ENCODE data around the gene TMIGD1.

Gene TMIGD1, protein sequence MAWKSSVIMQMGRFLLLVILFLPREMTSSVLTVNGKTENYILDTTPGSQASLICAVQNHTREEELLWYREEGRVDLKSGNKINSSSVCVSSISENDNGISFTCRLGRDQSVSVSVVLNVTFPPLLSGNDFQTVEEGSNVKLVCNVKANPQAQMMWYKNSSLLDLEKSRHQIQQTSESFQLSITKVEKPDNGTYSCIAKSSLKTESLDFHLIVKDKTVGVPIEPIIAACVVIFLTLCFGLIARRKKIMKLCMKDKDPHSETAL

DNA sequence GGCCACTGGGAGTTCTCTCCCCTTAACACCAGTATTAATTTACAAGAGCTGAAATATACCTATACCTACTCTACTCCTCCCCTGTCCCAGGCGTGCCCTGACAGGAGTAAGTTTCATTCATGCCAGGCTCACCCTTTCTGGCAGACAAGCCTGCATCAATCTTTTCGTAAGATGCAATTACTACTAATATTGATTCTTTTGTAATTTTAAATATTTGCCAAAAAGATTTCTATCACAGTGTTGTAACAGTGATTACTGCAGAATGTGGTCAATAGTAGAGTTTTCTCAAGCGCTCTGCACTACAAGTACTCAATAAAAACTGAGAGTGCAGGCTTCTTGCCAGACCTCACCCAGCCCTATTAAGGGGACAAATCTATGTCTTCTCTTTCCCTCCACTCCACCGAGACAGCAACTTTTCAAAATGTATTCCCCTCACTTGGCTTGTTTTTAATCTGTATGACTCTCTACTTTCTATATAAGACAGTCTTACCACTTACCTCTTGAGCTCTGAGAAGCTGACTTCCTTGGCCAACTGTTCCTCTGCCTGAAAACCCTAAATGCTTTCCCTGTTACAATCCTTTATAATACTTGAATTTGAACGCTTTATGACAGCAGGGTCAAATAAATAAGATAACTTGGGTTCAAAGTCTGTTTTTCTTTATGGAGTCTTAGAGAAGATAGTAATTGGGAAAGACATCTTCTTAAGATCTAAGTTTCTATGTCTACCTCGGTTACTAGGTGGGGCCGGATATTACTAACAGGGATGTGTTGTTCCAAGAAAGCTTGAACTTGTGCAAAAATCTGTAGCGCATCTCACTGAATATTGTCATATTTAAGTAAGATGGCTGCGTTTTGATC lies at the start of gene TMIGD1:
Gene TMIGD1, minus strand, starts transcription at position 555 of the 858 bp plus-strand sequence. CDS start 1,924 bp downstream, outside the sequence.
- DNase-seq (ENCODE audit: low read depth in 3 of 3): no peak

DNA sequence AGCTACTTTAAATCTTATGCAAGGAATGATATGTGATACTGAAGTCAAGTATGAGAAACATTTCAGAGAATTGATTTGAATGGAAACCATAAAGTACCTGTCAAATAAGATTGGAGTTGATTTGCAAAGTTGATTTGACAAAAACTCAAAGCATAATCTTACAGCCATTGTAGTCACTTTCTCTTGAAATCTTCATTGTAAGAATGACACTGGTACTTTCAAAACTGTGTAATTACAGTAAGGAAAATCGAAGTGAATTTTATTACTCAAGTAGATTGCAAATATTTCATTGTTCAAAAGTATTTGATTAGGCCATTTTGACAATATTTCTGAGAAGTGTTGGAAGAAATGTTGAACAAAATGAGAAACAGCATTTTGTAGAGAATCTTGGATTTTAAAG lies 48.5 kb upstream of the TMIGD1 start:
- no peak for DNase-seq (ENCODE audit: low read depth in 3 of 3)

DNA sequence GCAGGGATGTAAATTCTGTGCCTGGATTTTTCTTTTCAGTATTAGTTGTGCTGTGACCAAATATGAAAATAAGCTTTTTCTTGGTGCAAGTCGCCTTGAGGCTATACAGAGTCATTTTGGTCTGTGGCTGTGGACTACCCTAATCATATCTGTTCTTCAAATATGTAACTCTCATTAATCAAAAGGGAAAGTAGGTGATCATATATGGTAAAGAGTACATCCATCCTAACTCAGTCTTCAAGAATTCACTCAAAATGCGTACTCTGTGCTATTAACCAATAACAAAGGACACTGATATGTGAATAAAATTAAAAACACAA lies 47.4 kb upstream of the TMIGD1 start:
- no peak for DNase-seq (ENCODE audit: low read depth in 3 of 3)

DNA sequence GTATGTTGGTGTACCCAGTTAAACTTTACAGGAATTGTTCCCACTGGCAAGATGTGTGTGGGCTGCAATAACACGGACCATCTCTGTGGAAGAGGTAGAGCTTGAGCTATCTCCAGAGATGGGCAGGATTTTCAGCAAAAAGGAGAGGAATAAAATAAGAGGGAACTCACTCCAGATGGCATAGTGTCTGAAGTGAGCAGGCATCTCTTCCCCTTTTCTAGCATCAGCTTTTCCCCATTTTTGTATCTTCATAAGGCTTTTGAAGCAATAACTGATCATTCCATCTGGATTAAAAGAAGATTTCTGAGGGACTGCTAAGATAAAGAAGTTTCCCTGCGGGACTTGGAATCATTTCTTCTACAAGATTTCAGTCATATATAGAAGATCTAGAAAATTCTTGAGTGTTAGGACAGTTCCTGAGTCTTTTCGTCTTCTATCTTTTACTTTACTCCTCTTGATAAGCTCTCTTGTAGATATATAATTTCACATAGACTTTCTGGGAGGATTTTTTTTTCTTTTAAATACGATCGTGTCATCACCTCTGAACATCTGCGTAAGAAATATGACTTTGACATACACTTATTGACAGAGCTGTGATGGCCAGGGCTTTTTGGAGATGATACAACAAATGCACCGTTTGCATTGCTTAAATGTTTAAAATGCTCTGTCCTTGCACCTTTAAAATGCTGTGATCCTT lies 46.9 kb upstream of the TMIGD1 start:
- no peak for DNase-seq (ENCODE audit: low read depth in 3 of 3)

DNA sequence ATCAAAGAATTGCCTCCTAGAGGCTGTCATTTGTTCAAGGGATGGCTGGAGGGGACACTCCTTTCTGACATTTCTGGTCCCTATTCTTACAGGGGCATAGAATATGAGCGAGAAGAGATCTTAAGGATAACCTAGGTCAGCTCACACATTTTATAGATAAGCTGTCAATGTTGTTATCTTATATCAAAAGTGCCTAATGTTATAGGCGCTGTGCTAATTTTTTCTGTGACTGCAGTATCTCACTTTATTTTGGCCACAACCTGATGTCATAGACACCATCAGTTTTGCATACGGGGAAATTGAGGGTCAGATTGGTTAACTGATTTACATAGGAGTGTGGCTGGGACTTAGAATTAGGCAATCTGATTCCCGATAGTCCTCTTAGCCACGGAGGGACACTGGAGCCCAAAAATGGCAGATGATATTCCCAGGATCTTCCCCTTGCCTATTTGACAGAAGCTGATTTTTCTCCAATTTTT lies 46.1 kb upstream of the TMIGD1 start:
- no peak for DNase-seq (ENCODE audit: low read depth in 3 of 3)

DNA sequence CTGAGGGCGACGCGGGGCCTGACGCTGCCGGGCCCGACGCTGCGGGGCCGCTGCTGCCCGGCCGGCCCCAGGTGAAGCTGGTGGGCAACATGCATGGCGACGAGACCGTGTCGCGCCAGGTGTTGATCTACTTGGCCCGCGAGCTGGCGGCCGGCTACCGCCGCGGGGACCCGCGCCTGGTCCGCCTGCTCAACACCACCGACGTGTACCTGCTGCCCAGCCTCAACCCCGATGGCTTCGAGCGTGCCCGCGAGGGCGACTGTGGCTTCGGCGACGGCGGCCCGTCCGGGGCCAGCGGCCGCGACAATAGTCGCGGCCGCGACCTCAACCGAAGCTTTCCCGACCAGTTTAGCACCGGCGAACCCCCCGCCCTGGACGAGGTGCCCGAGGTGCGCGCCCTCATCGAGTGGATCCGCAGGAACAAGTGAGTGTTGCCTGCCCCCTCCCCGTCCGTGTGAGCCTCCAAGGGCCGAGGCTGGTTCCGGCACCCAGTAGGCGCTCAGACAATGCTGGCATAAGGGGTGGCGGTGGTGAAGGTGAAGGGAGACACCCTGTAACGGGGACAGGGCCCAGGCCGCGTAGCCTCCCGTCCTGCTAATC lies 45.5 kb upstream of the TMIGD1 start:
- peak in 1 of 3 donors; percentile 23 for DNase-seq (ENCODE audit: low read depth in 3 of 3)

DNA sequence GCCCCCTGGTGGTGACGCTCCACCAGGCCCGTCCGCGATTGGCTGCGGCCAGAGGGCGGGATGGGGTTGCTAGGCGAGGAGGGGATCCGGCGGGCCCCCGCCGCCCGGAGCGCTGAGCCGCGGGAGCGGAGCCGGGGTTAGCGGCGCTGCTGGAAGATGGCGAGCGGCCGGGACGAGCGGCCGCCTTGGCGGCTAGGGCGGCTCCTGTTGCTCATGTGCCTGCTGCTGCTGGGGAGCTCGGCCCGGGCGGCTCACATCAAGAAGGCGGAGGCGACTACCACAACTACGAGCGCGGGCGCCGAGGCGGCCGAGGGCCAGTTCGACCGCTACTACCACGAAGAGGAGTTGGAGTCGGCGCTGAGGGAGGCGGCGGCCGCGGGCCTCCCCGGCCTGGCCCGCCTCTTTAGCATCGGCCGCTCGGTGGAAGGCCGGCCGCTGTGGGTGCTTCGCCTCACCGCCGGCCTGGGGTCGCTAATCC lies 45.0 kb upstream of the TMIGD1 start, which contains the start of gene CPD:
Gene CPD, plus strand, starts transcription at position 103 of the 478 bp plus-strand sequence. Its CDS starts 54 bp downstream, at position 157.
- peak; percentile 93 to 98 (median 97) for DNase-seq (ENCODE audit: low read depth in 3 of 3)

DNA sequence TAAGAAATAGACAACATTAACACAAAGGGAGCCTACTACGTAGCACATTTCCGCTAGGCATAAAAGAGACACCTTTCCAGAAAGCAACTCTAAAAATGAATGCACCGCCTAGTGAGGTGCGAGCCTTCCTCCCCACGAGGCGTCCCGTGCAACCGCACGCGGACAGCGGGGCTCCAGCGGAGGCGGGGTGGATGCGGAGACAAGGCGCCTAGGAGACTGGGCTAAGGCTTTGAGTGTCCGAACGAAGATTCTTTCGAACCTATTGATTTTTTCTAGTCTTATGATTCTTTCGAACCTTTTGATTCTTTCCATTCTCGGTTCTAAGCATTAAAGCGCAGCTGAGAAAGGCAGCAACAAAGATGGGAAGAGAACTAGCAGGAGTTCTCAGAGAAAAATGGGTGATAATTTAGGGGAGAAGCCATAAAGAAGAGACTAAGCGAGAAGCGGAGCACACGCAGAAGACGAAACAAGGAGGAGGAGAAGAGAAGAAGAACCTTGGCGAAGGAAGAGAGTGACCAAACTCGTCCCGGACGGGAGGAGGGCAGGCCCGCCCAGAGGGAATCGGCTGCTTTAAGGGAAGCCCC lies 44.5 kb upstream of the TMIGD1 start:
- DNase-seq (ENCODE audit: low read depth in 3 of 3): peak in 2 of 3 donors; percentile 38

DNA sequence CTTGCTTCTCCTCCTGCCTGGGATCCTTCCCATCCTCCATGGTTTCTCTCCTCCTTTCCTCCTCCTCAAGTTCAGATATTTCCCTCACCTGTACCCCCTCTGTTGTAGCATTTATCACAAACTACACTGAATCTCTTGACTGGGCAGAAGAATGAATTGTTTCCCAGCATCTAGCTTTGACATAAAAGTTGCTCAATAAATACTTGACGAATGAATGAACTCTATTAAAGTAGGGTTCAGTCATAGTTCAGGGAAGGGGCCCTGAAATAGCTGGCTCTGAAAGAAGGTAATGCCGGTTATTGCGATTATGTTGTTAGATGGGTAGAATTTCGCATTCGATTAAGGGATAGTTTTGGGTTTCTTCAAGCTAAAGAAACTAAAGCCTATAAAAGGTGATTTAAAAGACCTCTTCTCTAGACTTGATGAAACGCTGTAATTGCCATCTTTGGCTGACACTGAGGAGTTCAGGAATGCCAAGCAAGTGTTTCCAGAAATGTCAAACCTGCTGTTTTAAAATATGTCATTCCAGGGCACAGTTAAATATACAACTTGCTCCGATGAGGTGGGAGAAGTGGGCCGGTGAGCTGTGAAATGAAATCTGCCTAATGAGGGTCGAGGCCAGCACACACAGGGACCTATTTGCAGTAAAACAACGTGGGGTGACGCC lies 43.9 kb upstream of the TMIGD1 start:
- DNase-seq (ENCODE audit: low read depth in 3 of 3): no peak

DNA sequence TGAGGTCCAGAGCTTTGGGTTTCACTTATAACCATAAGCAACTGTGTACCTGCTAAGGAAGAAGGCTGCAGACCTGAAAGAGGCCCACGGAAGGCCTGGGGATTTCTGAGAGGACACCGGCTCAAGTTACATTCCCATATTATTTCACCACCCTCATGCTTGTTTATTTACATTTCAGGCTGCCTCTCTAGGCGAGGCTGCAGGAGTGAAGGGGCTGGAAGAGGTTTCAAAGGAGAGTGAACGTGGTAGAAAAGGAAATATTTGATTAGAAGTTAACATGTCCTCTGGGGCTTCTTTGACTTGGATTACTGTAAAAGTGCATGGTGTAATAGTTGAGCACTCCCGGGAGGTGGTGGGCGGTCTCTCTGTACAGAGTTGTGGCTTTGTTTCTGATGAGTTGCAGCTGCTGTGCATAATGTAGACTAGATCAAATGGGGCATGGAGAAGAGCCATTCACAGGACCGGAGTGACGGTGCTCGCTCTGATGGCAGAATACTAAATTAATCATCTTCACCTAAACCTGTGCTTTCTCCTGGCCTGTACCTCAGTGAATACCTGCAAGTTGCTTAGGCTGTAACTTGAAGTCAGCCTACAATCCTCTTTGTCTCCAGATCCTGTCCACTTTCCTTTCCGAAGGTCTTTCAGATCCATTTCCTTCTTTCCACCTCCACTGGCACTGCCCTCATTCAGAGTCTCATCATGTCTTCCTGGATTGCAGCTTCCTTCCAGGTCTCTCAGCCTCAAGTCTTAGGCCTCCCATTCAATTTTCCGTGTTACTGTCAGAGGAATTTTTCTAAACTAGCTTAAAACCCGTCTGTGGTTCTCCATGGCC lies 43.0 kb upstream of the TMIGD1 start:
- peak in 2 of 3 donors; percentile 54 to 63 for DNase-seq (ENCODE audit: low read depth in 3 of 3)

DNA sequence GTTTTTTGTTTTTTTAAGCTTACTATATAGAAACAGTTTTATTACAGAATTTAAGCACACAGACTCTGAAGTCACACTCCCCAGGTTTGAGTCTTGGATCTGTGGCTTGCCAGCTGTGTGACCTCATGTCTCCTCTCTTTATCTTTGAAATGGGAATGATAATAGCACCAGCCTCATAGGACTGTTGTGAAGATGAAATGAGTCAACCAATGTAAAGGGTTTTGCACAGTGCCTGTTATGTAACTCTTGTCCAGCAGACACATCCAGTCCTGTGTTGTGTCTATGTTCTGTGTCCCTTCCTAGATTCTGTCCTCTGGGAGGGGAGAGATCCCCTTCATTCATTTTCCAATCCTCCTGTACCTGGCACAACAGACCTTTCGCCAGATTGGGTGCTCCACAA lies 41.8 kb upstream of the TMIGD1 start:
- DNase-seq (ENCODE audit: low read depth in 3 of 3): no peak

DNA sequence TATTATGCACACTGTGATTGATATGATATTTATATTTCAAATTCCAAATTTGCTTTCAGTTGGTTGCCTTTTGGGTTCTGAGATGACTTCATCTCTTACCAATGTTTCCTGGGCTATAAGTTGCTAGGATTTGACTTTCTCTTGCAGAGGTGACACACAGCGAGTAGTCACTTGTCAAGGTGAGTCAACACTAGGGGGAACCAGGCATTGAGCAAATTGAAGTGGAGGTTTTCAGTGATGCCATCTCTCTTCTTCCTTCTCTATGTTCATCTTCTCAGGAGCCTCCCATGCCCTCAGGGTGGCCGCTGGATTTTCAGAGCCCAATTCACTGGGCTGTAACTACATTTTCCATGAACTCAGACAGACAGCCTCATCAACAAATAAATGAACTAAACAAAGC lies 38.9 kb upstream of the TMIGD1 start:
- DNase-seq (ENCODE audit: low read depth in 3 of 3): peak in 2 of 3 donors; percentile 28 to 36

DNA sequence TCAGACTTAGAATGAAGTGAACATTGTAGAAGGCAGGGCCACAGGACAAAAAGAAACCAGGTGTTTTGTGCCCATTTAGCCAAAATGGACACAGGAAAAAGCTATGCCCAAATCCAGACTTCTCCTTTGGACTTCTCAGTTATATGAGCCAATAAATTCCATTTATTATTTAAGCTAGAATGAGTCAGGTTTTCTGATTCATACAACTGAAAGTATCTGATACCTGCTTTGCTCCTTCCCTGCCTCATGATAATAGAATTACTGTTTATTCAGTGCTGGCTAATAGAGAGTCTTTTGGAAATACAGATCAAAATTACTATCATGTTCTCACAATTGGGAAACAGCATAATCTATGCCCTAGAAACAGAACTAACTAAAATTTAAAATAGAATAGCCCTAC lies 36.1 kb upstream of the TMIGD1 start:
- no peak for DNase-seq (ENCODE audit: low read depth in 3 of 3)

DNA sequence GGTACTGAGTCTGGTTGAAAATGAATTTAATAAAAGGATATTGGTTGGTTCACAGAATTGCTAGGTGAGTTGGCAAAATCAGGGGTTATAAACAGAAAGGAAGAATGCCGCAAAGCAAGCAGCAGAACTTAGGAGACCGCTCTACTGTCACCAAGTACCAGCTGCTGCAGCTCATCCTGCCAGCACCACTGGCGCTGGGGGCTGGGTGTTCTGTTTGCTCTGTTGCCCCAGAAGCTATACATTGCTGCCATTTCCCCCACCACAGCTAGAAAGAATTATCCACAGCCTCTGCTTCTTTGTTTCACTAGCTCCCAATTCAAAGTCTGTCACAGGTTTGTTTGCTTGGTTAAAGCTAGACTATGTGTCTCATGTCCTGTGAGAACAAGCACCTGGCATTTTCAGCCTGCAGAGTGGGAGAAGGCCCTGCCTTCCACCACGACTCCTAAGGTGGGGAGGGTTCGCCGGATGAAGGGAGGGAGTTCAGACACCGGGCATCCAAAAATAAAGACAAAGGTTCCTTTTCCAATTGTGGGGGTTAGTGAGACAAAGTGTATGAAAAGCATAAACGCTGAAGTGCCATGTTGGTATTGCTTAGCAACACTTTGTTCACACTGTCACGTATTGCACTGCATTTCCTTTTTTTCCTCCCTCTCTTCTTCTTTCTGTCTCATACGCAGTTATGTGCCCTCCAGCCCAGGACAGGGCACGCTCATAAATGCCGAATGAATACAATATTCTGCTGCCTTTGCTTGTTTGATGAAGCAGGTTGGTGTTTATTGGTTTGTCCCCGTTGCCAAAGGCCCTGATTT lies 35.3 kb upstream of the TMIGD1 start:
- no peak for DNase-seq (ENCODE audit: low read depth in 3 of 3)

DNA sequence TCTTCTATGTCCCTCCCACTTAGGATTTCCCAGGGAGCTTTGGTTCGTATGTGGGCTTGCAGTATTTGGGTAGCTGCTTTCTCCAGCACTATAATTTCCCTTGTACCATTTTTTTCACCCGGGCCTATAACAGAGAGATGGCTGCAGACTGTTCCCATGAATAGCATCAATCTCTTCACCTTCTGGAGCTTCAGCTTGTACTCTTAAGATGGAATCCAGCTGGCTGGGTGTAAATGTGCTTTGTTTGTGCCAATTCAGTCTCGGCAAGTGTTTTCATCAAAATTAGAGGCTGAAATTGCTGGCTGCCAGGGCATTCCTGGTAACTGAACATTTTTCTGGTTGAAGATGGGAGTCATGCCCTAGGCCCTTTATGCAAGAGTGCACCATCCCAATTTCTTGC lies 32.7 kb upstream of the TMIGD1 start:
- no peak for DNase-seq (ENCODE audit: low read depth in 3 of 3)

DNA sequence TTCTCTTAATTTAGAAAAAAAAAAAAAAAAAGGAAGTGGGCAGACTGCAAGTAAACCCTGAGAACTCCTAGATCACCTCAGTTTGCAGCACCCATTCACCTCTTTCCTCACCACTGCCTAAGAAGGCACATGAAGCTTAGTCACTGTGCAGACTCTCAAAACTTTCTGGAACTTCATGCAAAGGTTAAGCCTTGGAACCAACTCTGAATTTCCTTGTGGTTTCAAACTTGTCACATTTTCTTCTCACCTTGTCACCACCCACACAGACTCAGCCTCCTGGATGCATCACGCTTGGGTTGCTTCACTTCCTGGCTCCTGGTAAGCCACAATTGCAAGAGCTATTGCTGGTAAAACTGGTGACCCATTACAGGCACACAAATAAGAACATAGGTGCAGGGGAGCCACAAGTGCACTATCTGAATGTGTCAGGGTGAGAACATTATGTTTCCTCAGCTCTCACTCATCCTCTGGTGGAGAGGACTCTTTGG lies 29.9 kb upstream of the TMIGD1 start:
- peak; percentile 74 to 88 (median 77) for DNase-seq (ENCODE audit: low read depth in 3 of 3)

DNA sequence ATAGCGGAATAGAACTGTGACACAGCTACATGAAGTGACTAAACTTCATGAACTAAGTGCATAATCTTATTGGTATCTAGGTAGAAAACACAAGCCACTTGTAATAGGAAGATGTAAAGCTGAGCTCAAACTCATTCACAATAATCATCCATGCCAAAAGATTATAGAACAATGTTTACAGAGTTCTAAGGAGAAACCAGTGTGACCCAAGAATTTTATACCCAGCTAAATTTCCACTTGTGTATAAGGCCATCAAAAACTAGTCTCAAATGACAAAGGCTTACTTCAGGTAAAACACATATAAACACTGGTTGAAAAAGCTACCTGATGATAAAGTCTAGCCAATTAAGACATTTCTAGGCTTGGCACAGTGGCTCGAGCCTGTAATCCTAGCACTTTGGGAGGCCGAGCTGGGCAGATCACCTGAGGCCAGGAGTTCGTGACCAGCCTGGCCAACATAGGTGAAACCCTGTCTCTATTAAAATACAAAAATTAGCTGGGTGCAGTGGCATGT lies 28.0 kb upstream of the TMIGD1 start:
- no peak for DNase-seq (ENCODE audit: low read depth in 3 of 3)

DNA sequence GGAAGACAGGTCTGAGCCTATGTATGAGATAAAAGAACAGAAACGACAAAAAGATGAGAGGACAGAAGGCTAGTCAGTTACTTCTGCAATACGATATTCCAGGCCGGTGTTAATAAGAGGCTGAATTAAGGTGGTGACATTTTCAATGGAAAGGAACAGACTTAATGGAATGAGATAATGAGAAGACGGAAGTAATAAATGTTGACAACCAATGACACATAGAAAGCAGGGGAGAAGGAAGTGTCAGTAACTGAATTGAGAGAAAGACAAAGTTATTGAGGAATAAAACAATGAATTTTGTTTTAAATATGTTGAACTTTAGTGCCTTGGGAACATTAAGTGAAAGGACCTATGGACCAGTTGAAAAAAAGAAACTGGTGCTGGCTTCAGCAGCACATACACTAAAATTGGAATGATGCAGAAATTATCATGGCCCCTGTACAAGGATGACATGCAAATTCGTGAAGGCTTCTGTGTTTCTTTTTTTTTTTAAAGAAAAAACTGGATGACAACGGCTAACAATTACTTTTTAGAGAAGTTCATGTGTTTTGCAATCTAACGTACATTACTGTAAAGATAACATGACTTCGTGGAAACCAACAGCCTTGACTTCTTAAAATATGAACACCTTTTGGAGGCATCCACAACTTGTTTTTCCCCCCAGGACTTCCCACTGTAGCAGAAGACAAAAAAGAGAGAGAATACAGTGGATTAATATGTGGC lies 26.4 kb upstream of the TMIGD1 start:
- no peak for DNase-seq (ENCODE audit: low read depth in 3 of 3)
